D721Med (cell line): ENCODE data around the gene TMEM235.

ENCODE experiments used
- DNase-seq: peaks from one replicate; pipeline ENCODE4 v3.0.0; 2011; ENCODE audit warnings: low spot score; ENCODE audit not compliant: insufficient read length
- FAIRE-seq: peaks from 2 replicates; lab custom pipeline; 2011; peaks lifted over from hg19 to GRCh38; lab: Jason Lieb, UNC
- CTCF ChIP-seq: IDR thresholded peaks from 2 replicates; pipeline ENCODE4 v1.5.1; 2012; ENCODE audit warnings: mild to moderate bottlenecking, control low read depth; ENCODE audit not compliant: insufficient read depth; ENCODE audit errors: missing control alignments

Gene TMEM235

DNA sequence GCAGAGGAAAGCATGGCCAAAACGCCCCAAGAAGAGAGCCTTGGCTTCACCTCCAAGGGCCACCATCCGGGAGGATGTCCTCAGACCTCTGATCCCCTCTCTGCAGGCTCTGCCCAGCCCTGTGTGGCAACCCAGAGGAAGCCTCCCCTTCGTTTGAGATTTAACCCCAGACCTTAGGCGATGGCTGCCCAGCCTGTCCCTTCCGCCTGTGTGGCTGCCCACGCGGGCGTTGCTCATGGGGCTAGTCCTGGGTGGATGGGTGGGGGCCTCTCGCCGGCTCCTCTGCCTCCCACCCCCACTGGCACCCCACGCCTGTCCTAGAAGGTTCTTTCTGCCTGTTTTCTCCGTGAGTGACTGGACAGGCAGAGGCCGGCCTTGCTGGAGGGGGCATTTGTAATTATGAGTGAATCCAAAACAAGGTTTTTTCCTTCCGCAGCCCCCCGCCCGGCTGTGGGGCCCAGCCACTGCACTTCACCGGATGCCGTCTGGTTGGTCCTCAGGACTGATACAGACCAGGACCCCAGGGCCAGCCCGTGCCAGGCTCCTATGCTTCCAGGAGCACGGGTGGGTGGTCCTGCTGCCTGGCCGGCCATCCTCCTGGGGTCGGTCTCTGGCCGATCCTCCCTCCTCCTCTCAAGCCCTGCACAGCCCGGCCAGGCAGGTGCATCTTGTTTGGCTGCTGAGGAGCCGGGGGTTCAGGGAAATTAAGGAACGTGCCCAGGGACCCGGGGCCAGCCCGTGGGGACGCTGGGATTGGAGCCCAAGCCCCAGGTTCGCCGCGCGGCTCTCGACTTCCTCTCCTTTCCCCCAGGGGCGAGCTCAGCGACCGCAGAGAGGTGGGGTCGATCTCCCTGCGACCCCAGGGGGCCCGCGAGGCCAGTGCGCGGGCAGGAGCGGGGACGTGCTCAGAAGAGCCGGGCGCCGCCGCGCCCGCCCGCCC is at the start of gene TMEM235:
Gene TMEM235, plus strand, starts transcription at position 636 of the 940 bp plus-strand sequence. CDS start 393 bp downstream, outside the sequence.
- no peak for TF ChIP-seq CTCF
- DNase-seq: no peak
- no peak for FAIRE-seq

GRCh38 chr17:78182504-78182903 is 48.9 kb upstream of the TMEM235 start:
- FAIRE-seq: no peak

GRCh38 chr17:78183916-78184315 is 47.5 kb upstream of the TMEM235 start:
- FAIRE-seq: no peak
- no peak for TF ChIP-seq CTCF
- DNase-seq: no peak

More at GRCh38 chr17:78182504-78182903, 48.9 kb upstream of the TMEM235 start:
- DNase-seq: no peak
- no peak for TF ChIP-seq CTCF

- no peak for FAIRE-seq
- TF ChIP-seq CTCF: no peak
- no peak for DNase-seq
These were observed 47.1 kb upstream of the TMEM235 start for GRCh38 chr17:78184351-78184750.

DNA sequence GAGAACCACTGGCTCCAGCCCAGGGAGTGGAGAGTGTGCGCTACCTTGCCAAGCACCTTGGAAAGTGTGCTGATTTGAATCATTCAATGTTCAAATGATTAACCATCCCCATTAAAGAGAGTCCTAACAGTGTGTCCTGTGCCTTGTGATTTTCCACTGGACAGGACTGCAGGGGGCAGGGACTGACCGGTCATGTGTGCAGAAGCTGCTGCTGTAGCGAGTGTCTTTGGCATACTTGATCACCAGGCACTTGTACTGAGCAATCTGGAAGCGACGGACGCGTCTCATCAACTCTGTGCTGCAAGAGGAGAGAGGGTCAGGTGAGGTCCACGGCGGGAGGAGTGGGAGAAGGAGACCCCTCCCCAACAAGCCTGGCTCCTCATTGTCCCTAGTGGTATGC is 46.6 kb upstream of the TMEM235 start:
- TF ChIP-seq CTCF: no peak
- DNase-seq (no peak), FAIRE-seq (no peak)

- no peak for TF ChIP-seq CTCF
- DNase-seq: no peak
- no peak for FAIRE-seq
These were observed 45.3 kb upstream of the TMEM235 start for GRCh38 chr17:78185981-78186691.
